HG03457 (cell line): ENCODE measurements around the gene MAPKAPK2.
A peak's percentile ranks its signal among the peaks of the same experiment; 100 is the strongest.
"Not testable (repeated sequence)": the region's sequence is repeated elsewhere in the genome, so short reads cannot be mapped to it uniquely, and the experiment has no call there.

ENCODE experiments used
- ATAC-seq: cut with Tn5 transposase; IDR thresholded peaks from one replicate; pipeline ENCODE4 v1.9.1; 2021; ENCODE audit warnings: moderate number of reproducible peaks; ENCODE audit not compliant: unreplicated experiment

The MAPKAPK2 gene

GRCh38 chr1:206739411-206740076, 54.8 kb downstream of the MAPKAPK2 start:
- ATAC-seq: peak; percentile 70

GRCh38 chr1:206741142-206741701, 56.5 kb downstream of the MAPKAPK2 start:
- ATAC-seq: no peak

- ATAC-seq: no peak
Measured at GRCh38 chr1:206742719-206743383, 58.1 kb downstream of the MAPKAPK2 start.

- ATAC-seq: no peak
Measured at GRCh38 chr1:206744683-206745082, 60.0 kb downstream of the MAPKAPK2 start.

- ATAC-seq: no peak
Measured at GRCh38 chr1:206745301-206745700, 60.6 kb downstream of the MAPKAPK2 start.

- ATAC-seq: no peak
Measured at GRCh38 chr1:206748348-206749030, 63.8 kb downstream of the MAPKAPK2 start.

GRCh38 chr1:206751891-206752290, 67.2 kb downstream of the MAPKAPK2 start:
- ATAC-seq: no peak

GRCh38 chr1:206752481-206752880, 67.8 kb downstream of the MAPKAPK2 start:
- ATAC-seq: no peak

- ATAC-seq: no peak
Measured at GRCh38 chr1:206753141-206753540, 68.4 kb downstream of the MAPKAPK2 start.

GRCh38 chr1:206754011-206754410, 69.3 kb downstream of the MAPKAPK2 start:
- ATAC-seq: no peak

- ATAC-seq: no peak
Measured at GRCh38 chr1:206757524-206758266, 73.0 kb downstream of the MAPKAPK2 start.

GRCh38 chr1:206760590-206760989, 75.9 kb downstream of the MAPKAPK2 start:
- ATAC-seq: no peak

GRCh38 chr1:206761159-206761768, 76.6 kb downstream of the MAPKAPK2 start:
- no peak for ATAC-seq

GRCh38 chr1:206762741-206763364, 78.1 kb downstream of the MAPKAPK2 start:
- not testable (repeated sequence) for ATAC-seq

GRCh38 chr1:206765771-206766170, 81.1 kb downstream of the MAPKAPK2 start:
- not testable (repeated sequence) for ATAC-seq

- ATAC-seq: peak; percentile 46
Measured at GRCh38 chr1:206766251-206766856, 81.6 kb downstream of the MAPKAPK2 start.

GRCh38 chr1:206768472-206769303, 84.0 kb downstream of the MAPKAPK2 start:
- no peak for ATAC-seq

GRCh38 chr1:206769304-206769731, 84.6 kb downstream of the MAPKAPK2 start:
- peak; percentile 47 for ATAC-seq
